HFFc6 (cell line): ENCODE measurements around the gene SH2B3. TPM values are rescaled to one million over a fixed set of nuclear protein-coding genes. Genes with fewer than 3 reads are reported as not detected.

ENCODE experiments used
- DNase-seq: peaks from one replicate; pipeline ENCODE4 v3.0.0-alpha.2; 2018
- H3K27ac Mint-ChIP-seq: 2 replicates; pipeline ENCODE4 v1.8.0; 2020; ENCODE audit warnings: mild to moderate bottlenecking, mixed read lengths
- H3K27me3 Mint-ChIP-seq: 2 replicates; pipeline ENCODE4 v1.8.0; 2021; ENCODE audit warnings: mild to moderate bottlenecking, moderate library complexity, mixed read lengths; ENCODE audit not compliant: insufficient read depth
- H3K36me3 Mint-ChIP-seq: 2 replicates; pipeline ENCODE4 v1.8.0; 2021; ENCODE audit warnings: low read depth, mixed read lengths
- H3K4me1 Mint-ChIP-seq: 2 replicates; pipeline ENCODE4 v1.8.0; 2020; ENCODE audit warnings: low read depth, mixed read lengths
- H3K4me3 Mint-ChIP-seq: 2 replicates; pipeline ENCODE4 v1.8.0; 2020; ENCODE audit warnings: mild to moderate bottlenecking, moderate library complexity, mixed read lengths
- H3K9me3 Mint-ChIP-seq: 2 replicates; pipeline ENCODE4 v1.8.0; 2020; ENCODE audit warnings: mild to moderate bottlenecking, mixed read lengths
- total RNA-seq, 6 experiments: library from RNA; stranded (reverse); fragmentation: NEBNext Ultra II Directional; extraction: Animal tissue kit (Norgen Biotek cat#: 25700); gene quantifications; 2 replicates in 1 of 6; 3 replicates in 5 of 6; pipeline ENCODE4 v1.2.3, GENCODE V29; 2021
- TF ChIP-seq, protein P1 (sequence below): fragments of 200-600 bp; sonication (generic); IDR thresholded peaks from 2 replicates; pipeline ENCODE4 v1.5.0; 2021; ENCODE audit warnings: antibody characterized with exemption, mild to moderate bottlenecking

Gene SH2B3
- total RNA-seq, 6 experiments from 2014 or later = 54.0 to 80.3 (median 69.8) TPM

- Mint-ChIP-seq H3K27ac (no peak overlapping the region), H3K4me3 (no peak overlapping the region), H3K9me3 (no peaks in the 10 kb centered on the region), H3K27me3 (peaks cover 16% of the 10 kb centered on the region), H3K4me1 (peaks cover 42% of the 10 kb centered on the region), H3K36me3 (no peaks in the 10 kb centered on the region)
- DNase-seq = no peak
- TF ChIP-seq, protein P1, sequence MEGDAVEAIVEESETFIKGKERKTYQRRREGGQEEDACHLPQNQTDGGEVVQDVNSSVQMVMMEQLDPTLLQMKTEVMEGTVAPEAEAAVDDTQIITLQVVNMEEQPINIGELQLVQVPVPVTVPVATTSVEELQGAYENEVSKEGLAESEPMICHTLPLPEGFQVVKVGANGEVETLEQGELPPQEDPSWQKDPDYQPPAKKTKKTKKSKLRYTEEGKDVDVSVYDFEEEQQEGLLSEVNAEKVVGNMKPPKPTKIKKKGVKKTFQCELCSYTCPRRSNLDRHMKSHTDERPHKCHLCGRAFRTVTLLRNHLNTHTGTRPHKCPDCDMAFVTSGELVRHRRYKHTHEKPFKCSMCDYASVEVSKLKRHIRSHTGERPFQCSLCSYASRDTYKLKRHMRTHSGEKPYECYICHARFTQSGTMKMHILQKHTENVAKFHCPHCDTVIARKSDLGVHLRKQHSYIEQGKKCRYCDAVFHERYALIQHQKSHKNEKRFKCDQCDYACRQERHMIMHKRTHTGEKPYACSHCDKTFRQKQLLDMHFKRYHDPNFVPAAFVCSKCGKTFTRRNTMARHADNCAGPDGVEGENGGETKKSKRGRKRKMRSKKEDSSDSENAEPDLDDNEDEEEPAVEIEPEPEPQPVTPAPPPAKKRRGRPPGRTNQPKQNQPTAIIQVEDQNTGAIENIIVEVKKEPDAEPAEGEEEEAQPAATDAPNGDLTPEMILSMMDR = no peak
Observed at GRCh38 chr12:111361717-111362576, 43.8 kb upstream of the SH2B3 start.

DNA sequence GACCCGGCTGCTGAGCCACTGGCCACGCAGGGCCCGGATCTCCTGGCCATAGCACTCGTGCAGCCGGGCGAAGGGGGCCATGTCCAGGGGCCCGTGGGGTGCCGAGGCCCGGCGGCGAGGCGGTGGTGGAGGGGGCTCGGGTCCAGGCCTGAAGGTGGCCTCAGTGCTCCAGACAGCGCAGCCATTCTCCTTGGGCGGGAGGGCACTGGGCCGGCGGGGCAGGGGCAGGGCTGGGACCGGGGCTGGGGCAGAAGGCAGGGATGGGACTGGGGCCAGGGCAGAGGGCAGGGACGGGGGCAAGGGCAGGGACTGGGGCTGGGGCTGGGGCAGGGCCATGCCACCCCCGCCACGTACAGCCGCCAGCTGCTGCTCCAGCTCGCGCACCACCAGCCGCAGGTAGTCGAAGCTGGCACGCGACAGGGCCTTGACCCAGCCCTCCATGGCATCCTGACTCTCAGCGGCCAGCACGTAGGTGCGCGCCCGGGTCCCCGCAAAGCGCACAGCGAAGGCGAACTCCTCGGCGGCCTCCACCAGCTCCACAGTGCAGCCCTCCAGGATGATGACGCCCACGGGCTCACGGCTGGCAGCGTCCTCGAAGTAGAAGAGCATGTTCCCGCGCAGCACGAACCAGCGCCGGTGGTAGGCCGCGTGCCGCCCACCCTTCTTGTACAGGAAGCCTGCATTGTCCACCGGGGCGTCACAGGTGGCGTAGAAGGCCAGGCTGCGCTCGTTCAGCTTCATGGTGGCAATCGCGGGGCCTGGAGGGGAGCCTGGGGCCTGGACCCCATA lies 42.8 kb upstream of the SH2B3 start:
- TF ChIP-seq, protein P1 = no peak
- Mint-ChIP-seq H3K9me3 (no peaks in the 10 kb centered on the region), H3K27me3 (peaks cover 12% of the 10 kb centered on the region), H3K36me3 (no peaks in the 10 kb centered on the region), H3K4me1 (peaks cover 52% of the 10 kb centered on the region), H3K27ac (no peak overlapping the region), H3K4me3 (no peak overlapping the region)
- DNase-seq = no peak

DNA sequence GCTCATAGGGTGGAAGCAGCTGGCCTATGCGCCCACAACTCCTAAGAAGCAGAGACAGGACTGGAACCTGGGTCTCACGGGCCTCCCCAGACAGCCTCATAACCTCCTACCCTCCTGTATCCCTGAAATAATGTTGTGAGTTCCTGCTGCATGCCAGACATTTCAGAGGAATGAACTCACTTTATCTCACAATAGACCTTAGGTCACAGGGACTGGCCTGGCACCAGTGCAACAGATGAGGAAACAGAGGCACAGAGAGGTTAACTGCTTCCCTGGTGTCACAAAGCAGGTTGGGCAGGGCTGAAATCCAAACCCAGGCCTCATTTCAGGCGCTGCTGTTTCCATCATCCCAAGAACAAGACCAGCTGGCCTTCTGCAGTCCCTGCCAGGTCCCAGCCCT lies 42.1 kb upstream of the SH2B3 start:
- Mint-ChIP-seq H3K27me3 (peaks cover 11% of the 10 kb centered on the region), H3K9me3 (no peaks in the 10 kb centered on the region), H3K4me1 (peaks cover 56% of the 10 kb centered on the region), H3K27ac (peak overlapping the region; percentile 14; the same call in 1 of the 2 replicates), H3K36me3 (no peaks in the 10 kb centered on the region), H3K4me3 (no peak overlapping the region)
- TF ChIP-seq, protein P1 = no peak
- DNase-seq = peak; percentile 14

DNA sequence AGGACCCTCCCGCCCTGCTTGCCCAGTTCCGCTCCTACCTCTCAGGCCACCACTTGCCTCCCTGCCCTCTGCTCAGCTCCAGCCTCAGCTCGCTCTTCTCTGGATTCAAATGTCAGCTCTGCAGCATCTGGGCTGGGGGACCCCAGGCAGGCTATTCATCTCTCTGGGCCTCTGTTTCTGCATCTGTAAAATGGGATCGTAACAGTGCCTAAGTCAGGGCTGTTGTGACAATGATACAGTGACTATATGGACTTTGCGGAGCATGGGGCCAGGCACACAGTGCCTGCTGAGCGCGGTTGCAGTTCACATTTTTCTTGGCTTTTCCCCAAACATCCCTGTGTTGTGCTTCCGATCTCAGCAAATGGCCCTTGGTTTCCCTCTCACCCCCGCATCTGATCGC lies 39.6 kb upstream of the SH2B3 start:
- H3K36me3 Mint-ChIP-seq = no peaks in the 10 kb centered on the region
- no peak overlapping the region for H3K27ac Mint-ChIP-seq
- TF ChIP-seq, protein P1 = no peak

DNA sequence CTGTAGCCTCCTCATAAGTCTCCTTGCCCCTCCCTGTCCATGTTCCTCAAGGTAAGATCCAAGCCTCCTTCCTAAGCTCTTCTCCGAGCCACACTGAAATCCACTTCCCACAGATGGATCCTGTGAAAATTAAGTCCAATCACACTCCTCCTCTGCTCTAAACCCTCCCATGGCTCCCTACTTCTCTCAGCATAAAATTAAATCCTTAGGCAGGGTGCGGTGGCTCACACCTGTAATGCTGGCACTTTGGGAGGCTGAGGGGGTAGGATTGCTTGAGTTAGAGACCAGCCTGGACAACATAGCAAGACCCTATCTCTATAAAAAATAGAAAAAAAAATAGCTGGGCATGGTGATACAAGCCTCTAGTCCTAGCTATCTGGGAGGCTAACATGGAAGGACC lies 39.1 kb upstream of the SH2B3 start:
- DNase-seq = no peak
- H3K27me3 Mint-ChIP-seq = peaks cover 2% of the 10 kb centered on the region
- no peaks in the 10 kb centered on the region for H3K36me3 Mint-ChIP-seq
- no peak overlapping the region for H3K27ac Mint-ChIP-seq
- H3K4me3 Mint-ChIP-seq = no peak overlapping the region
- H3K4me1 Mint-ChIP-seq = peaks cover 44% of the 10 kb centered on the region
- TF ChIP-seq, protein P1 = no peak
- no peaks in the 10 kb centered on the region for H3K9me3 Mint-ChIP-seq

More for the DNA sequence above, 39.6 kb upstream of the SH2B3 start:
- no peak for DNase-seq
- H3K4me3 Mint-ChIP-seq = no peak overlapping the region
- H3K27me3 Mint-ChIP-seq = peaks cover 6% of the 10 kb centered on the region
- peaks cover 44% of the 10 kb centered on the region for H3K4me1 Mint-ChIP-seq
- H3K9me3 Mint-ChIP-seq = no peaks in the 10 kb centered on the region
